GM19238 (cell line): Measurements from ENCODE around the gene KRT32.
"Not testable (repeated sequence)": the region's sequence is repeated elsewhere in the genome, so short reads cannot be mapped to it uniquely, and the experiment has no call there.

Source experiments
- DNase-seq: peaks from one replicate; pipeline ENCODE4 v3.0.0; 2011; ENCODE audit warnings: low spot score; ENCODE audit not compliant: insufficient read length

KRT32 gene

DNA sequence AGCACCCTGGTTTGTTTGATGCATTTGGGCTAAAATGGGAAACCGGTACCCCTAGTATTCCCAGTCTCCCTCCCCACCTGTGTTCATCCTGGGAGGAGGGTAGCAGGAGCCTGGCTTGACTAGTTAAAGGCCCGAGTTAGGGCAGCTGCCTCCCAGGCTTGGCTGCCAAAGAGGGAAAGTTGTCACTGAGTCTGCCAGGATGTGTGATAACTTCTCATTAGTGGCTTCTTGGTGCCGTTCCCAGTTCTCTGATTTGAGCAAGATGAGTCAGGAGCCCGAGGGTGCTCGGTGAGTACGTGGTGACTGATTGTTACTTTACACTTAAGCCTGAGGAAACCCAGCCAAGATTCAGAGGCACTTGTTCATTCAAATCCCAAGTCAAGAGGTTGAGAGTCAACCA, 2.5 kb downstream of the KRT32 start:
- DNase-seq: no peak

DNA sequence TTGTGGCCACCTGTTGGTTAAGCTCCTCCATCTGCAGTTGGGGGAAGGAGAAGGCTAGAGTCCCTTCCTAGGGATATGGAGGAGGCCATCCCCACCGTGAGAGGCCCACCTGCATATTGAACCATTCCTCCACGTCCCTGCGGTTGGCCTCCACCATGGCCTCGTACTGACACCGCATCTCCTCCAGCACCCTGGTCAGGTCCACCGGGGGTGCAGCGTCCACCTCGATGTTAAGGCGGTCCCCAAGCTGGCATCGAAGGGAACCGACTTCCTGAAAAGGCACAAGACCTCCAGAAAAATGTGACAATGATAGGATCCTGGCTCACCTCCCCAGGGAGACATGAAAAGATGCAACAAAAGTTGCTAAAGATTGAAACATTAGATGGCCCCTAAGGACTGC, 3.0 kb downstream of the KRT32 start:
- DNase-seq: no peak

DNA sequence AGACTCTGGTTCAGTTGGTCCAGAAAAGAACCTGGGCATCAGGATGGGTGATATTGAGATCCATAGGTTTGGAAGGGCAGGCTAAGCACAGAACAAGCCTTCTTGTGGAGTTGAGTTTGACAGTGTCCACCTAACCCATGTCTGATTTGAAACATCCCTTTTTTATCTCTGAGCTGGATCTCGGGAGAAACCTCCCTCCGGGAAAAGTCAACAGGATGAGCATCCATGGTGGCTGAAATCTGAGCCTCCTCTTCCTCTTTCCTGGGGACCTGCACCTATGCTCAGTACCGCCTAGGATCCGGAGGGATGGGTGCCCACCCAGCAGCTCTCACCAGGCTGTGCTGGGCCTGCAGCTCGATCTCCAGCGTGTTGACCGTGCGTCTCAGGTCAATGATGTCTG, 3.4 kb downstream of the KRT32 start:
- DNase-seq: no peak

DNA sequence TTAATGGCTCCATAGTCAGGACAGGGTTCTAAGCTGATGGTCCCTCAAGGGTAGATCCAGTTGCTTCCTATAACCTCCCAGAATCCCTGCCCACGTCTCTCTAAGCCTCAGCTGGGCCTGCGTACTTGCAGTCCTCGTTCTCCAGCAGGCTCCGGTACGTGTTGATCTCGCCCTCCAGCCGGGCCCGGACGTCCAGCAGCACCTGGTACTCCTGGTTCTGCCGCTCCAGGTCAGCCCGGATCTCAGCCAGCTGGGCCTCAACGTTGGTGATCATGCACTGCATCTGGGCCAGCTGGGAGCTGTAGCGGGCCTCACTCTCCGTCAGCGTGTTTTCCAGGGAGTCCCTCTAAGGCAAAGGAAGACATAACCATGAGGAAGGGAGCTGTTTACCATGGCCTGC, 4.5 kb downstream of the KRT32 start:
- no peak for DNase-seq

DNA sequence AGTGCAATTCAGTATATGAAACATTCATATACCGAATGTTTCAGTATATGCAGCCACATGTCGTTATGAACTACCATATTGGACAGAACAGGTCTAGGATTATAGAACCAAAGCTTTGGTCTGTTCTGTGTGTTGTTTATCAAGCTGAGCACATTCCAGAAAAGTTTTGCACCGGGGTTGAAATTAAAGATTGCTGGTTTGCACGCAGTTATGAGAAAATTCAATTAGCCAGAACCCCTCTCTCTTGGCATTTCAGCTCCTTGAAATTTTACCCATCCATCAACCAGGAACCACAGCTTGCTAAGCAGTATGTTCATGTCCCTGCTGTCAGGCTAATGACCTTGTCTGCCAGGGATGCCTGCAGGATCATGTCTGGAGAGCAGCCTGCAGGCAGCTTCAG, 9.5 kb downstream of the KRT32 start:
- no peak for DNase-seq

DNA sequence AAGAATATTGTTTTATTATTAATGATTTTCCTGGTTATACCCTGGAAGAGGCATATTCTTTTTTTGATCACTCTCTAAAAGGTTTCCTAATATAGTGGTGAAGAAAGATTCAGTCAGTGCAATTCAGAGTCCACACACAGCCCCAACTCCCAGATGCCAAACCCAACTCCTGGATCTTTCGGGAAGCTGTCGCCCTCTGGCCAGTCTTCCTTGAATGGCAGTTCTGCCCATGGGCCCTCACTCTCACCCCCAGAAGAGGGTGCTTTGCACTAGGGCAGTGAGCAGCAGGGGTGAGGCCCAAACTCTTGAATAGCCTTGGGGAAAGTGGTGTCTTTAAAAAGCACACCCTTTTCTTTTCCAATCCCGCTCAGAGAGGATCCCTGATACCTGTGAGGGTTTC, 11.0 kb downstream of the KRT32 start:
- DNase-seq: no peak

DNA sequence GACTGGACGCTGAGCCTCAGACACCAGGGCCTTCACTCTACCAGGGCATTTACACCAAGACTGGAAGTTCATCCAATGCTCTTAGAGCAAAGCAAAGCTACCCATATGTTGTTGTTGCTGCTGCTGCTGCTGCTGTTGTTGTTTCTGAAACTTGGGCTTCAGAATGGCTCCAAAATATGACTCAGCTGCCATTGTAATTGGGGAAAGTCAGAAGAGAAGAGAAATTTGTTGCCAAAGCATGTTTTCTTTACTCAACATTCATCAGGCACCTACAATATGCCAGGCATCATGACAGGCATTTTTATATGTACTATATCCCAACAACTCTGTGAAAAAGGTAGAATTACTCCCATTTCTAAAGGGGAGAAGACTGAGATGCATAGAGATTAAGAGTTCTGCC, 11.9 kb downstream of the KRT32 start:
- no peak for DNase-seq

DNA sequence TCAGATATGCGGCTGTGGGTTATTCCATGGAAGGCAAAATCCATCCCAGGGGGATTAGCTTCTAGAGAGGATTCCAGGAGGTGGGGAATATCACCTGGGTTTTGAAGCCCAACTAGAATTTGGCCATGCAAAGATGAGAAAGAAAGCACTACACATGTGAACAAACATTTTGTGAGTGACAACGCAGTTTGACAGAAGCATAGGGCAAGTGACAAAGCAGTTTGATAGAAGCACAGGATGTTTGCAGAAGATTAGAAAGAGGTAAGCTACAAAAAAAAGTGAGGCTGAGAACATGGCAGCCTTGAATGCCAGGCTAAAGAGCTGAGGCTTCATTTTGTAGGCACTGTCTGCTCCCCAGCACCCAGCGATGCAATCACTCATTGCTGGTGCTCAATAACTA, 14.1 kb downstream of the KRT32 start:
- DNase-seq: no peak

DNA sequence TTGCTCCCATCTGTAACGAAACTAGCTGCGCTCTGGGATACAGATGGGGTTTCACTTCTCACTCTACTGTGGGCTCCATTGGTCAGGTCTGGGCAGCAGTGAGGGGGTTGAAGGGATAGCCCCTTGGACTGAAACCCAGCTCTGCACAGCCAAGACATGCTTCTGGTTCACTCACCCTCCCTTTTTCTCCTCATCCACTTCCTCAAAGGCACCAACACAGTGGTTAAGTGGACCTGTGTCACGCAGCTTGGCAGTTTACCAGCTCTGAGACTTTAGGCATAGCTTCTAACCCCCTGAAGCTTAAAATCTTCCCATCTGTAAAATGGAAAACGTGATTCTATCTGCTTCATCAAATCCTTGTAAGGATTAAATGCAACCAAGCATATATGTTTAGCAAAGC, 14.9 kb downstream of the KRT32 start:
- no peak for DNase-seq

DNA sequence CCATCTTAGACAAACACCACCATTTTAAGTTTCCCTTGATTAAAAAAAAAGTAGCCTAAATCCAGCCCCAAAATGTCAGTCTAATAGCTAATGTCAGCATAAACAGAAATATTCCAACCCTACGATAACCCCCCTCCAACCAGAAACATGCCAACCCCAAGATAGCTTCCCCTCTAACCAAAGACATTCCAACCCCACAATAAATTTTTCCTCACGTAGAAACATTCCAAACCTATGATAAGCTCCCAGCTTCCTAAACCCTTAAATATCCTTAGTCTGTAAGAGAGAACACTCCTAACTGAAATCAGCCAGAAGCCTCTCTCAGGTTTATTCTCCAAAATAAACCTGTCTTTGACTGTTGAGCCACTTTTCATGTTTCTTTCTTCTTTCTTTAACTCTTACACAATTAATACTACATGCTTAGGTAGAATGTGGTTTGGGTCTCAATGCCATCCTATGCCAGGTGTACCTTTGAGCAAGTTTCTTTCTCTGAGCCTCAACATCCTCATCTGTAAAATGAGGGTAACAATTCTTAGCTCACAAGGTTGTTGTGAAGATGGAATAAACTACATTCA, 15.9 kb downstream of the KRT32 start:
- no peak for DNase-seq

DNA sequence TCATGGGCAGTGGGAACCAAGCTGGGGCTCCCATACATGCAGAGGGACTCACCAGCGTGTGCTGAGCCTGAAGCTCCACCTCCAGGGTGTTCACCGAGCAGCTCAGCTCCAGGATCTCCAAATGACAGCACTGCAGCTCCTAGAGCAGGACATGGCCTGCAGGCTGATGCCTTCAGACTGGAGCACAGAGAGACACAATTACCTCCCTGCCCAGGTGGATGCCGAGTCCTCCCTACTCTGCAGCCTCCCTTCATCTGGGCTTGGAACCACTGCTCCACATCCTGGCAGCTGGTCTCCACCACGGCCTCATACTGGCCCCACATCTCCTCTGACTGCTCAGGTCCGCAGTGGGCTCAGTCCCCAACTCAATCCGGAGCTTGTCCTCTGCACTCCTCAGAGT, 18.2 kb downstream of the KRT32 start:
- DNase-seq: no peak

DNA sequence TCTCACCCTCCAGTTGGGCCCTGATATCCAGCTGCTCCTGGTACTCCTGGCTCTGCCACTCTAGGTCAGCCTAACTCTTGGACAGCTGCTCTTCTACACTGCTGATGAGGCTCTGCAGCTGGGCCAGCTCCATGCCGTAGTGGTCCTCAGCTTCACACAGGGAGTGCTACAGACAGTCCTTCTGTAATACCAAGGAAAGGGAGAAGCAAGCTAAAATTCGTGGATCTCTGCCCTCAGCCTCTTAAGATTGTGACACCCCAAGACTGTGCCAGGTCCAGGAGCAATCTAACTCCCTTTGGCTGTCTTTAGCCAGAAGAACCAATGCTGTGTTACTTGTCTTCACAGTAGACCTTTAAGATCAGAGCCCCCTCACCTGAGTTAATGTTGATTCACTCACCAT, 18.7 kb downstream of the KRT32 start:
- DNase-seq: no peak

DNA sequence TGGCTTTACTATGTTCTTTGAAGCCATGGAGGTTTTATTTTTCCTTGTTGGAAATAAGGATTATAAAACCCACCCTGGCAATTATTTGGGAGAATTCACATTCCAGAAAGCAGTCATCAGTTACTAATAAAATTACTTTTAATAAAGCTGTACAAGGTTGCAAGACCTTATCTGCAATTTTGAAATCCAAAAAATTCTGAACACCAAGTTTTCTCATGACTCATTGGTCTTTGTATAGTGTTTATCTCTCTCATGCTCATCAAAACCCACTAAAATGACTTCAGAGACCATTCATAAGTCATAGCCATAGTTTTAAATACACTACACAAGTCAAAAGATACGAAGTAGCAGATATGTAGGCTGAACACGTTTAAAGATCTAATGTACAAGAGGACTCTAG, 20.4 kb downstream of the KRT32 start:
- no peak for DNase-seq

DNA sequence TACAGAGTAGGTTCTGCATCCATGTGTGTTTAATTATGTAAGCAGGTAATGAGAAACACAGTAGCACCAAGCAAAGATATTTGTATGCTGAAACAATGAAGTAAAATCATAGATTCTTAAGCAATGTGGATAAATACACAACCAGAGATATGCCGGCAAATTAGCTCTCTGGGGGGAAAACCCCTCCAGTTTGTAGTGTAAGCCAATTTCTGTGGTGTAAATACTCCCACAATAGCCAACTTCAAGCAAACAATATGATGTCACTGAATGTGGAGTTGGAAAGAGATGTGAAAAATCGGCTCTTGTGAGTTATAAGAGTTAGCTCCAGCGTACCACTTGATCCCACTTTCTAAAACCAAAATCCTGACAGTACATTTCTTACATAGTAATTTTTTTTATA, 22.5 kb downstream of the KRT32 start:
- no peak for DNase-seq

DNA sequence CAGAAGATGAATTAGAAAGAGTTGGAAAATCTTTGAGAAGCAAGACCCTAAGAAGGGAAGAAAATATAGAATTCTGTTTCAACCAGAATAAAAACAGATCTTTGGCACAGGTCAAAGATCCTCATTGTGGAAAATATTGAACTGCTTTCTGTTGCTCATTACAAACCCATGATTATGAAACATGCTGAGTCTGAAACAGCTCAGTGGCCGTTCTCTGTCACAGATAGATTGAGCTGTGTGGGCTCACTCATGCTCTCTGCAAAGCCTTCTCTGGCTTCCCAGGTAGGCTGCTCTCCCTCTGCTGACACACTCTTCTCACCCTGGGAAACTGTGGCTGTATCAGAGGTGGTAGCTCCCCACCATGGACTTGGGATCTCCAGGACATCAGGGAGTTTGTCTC, 23.0 kb downstream of the KRT32 start:
- DNase-seq: no peak

DNA sequence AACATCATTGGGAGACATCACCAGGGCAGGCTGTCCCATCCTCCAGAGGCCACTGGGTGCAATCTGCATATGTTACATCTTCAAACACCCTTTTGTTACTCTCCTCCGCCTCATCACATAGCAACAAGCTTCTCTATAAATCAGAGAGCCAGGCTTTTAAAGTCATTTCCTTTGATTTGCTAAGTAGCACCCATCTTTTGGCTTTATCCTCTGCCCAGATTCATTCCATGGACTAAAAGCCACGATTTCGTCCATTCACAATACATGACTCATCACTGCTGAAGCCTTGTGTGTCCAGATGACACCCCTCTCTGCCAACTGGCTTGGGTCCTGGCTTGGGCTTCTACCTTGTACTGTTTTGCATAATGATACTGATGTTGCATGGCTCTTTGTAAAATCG, 24.4 kb downstream of the KRT32 start:
- DNase-seq: no peak

DNA sequence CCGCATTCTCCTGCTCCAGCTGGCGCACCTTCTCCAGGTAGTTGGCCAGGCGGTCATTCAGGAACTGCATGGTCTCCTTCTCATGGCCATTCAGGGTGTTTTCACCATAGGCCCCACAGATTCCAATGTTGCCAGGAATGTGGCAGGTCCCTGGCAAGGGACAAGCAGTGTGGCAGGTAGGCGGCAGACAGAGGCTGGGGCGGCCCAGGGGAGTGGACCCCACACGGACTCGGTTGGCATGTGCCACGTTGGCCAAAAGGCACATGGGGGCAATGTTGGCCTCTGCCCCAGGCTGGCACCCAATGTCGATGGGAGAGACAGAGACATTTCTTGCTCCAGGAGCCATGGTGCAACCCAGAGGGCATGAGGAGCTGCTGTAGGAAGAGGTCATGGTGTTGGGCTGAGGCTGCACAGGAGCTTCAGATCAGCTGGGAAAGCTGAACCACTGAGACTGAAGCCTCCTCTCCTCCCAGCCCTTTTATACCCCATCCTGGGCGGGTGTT, 26.6 kb downstream of the KRT32 start, which contains the start of gene KRT38:
Gene KRT38, minus strand, starts transcription at position 453 of the 503 bp plus-strand sequence. Its CDS starts 62 bp downstream, at position 391.
- DNase-seq: no peak

DNA sequence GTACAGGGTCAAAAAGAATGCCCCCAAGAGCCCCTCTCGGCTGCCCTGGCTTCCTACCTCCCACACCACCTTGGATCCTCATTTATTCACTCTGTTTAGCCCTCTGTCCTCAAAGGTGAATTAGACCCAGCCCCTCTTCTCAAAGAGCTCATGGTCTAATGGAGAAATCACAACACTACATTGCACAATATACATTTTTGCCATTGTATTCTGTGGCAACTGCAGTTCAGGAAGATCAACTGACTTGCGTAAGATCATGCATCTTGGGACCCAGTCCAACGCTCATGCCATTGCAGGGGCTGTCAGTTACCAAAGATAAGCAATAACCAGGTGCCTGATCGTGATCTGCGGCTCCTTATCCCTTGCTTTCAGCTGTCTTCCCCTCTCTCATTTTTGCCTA, 27.8 kb downstream of the KRT32 start:
- DNase-seq: no peak

DNA sequence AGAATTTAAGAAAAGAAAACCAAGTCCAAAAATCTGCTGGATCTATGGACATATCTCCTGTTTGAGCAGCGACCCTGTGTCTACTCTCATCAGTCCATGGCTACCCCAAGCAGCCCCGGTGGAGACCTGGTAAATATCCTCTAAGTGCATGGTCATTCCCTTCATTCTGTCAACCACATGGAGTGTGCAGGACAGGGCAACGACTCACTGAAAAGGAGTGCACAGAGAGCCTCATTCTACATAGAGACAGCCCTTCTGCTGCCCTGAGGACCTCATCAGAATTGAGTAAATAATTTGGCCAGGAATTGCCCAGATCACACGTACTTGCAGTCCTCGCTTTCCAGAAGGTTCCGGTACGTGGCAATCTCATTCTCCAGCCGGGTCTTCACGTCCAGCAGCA, 29.4 kb downstream of the KRT32 start:
- DNase-seq: no peak

DNA sequence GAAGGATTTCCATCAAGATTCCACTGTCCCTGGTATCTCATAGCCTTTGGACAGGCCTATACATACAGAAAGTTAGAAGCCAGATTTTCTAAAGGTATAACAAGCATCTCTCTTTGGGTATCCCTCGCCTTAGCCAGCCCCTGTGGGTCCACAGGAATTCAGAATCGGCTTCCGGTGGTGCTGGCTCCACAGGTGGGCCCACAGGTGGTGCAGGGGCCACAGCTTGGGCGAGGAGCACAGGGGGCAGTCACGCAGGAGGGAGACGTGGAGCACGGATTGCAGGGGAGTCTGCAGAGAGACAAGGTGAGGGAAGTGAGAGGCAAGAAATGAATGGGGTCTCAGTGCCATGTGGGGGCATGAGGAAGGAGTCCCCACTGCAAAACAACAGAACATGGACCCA, 29.9 kb downstream of the KRT32 start:
- no peak for DNase-seq

DNA sequence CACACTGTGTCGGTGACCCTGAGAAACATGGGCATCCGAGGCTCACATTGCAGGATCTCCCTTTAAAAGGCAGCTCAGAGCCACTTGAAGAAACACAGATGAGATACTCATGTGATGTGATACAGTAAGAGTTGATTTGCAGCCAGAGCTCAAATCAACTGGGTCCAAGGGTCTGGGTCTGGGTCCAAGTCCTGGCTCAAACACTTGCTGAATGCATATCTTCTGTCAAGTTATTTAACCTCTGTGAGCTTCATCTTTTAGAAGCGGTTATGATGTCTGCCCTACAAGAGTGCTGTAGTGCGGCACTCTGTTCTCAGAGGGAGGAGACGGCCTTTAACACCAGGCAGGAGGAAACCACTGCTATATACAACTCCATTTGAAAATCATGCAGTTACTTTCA, 32.8 kb downstream of the KRT32 start:
- no peak for DNase-seq

DNA sequence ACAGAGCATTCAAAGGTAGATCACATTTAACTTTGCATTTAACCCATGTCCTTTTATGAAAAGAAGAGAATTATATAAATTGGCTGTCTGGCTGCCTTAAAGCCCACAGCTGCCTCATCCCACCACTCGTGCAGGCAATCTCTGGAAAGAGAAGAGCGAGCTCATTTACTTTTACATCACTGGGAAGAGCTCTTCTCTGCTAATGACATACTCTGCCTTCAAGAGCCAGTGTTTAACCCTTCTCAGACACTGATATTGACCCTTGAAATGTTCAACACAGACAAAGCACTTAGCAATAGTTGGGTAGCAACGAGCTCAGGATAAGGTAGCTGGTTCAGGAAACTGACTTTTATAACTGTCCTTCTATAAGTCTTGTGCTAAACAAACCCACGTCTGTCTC, 33.2 kb downstream of the KRT32 start:
- no peak for DNase-seq

DNA sequence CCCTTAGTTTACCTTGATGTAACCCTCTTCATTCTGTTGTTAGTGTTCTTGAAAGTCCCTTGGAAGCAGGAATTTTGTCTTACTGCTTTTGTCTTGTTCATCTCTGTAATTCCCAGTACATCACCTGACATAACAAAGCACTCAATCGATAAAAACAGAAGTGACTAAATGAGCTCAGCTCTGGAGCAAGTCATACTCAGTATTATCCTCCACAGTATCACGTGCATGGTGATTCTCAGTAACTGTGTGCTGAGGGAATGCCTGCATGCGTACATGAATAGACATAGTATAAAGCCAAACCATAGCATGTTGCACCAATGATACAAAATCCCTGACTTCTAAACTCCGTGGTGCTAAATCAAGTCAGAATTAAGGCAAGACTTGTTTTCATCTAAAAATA, 33.6 kb downstream of the KRT32 start:
- no peak for DNase-seq

DNA sequence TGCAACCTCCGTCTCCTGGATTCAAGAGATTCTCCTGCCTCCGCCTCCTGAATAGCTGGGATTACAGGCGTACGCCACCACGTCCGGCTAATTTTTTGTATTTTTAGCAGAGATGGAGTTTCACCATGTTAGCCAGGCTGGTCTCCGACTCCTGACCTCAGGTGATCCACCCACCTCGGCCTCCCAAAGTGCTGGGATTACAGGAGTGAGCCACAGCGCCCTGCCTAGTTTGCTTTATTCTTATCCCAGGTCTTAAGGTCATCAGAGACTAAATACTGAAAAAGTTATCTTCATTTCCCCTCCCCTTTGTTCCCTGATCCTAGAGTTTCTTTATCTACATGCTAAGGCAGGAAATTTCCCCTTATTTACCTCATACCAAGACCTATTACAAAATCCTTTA, 36.8 kb downstream of the KRT32 start:
- not testable (repeated sequence) for DNase-seq
